Mucosa of descending colon (tissue), 3 donors: Measurements from ENCODE around the gene FAM50B. TPM values are rescaled to one million over a fixed set of nuclear protein-coding genes. Genes with fewer than 3 reads are reported as not detected.
"Not testable (repeated sequence)": the region's sequence is repeated elsewhere in the genome, so short reads cannot be mapped to it uniquely, and the experiment has no call there.

Experiments
- ATAC-seq: fragments of 200-7000 bp; cut with Tn5 transposase; one replicate; pipeline ENCODE4 v1.9.1; 2020; ENCODE audit warnings: mild to moderate bottlenecking, moderate library complexity
- DNase-seq, 3 donors: peaks; one replicate each; pipeline ENCODE4 v3.0.0-alpha.2; 2020
- H3K36me3 ChIP-seq: fragments of 200-600 bp; one replicate; pipeline ENCODE4 v1.8.0; 2021; ENCODE audit warnings: low read depth, mild to moderate bottlenecking
- H3K4me1 ChIP-seq: fragments of 200-600 bp; one replicate; pipeline ENCODE4 v1.8.0; 2021; ENCODE audit warnings: low read depth, mild to moderate bottlenecking
- H3K4me3 ChIP-seq: fragments of 200-600 bp; one replicate; pipeline ENCODE4 v1.8.0; 2021; ENCODE audit warnings: mild to moderate bottlenecking
- H3K9me3 ChIP-seq: fragments of 200-600 bp; one replicate; pipeline ENCODE4 v1.8.0; 2021; ENCODE audit warnings: mild to moderate bottlenecking
- CTCF ChIP-seq: fragments of 200-600 bp; IDR thresholded peaks from one replicate; pipeline ENCODE4 v1.8.0; 2022; ENCODE audit warnings: antibody characterized with exemption, mild to moderate bottlenecking
- intact Hi-C, 2 donors: fragments of 100-400 bp; cut with DNase I in 1 of 2; cut with micrococcal nuclease in 1 of 2; formaldehyde crosslinking; loops; one replicate each; pipeline versions ENCODE4 v1.11.0 to v1.11.1; 2022; cut with DNase I, micrococcal nuclease
- total RNA-seq, 3 donors: library from RNA; stranded (reverse); fragmentation: NEBNext Ultra II Directional in 2 of 3; extraction: Animal tissue kit (Norgen Biotek cat#: 25700) in 2 of 3; gene quantifications; one replicate each; pipeline versions ENCODE4 v1.2.1 to v1.2.4, GENCODE V29; 2021 to 2023
- donor health status: DM: no; HTN: no; CAD: no; lungs with moderate emphysema.
- donor health status: DM: no; HTN: no; CAD: no.
- donor health status: DM: no; HTN: yes; CAD: no.

FAM50B gene
- total RNA-seq, 3 donors from 2014 or later: 3.2 to 14.2 (median 3.3) TPM

GRCh38 chr6:3861424-3861823 lies 12.3 kb downstream of the FAM50B start:
- intact Hi-C loops: no loop called here
- ATAC-seq: no peak
- TF ChIP-seq CTCF: no peak
- Histone ChIP-seq H3K36me3 (no peaks in the 10 kb centered on the region), H3K4me1 (no peaks in the 10 kb centered on the region), H3K4me3 (no peak overlapping the region), H3K9me3 (no peaks in the 10 kb centered on the region)
- no peak for DNase-seq

GRCh38 chr6:3862038-3862437 lies 12.9 kb downstream of the FAM50B start:
- Histone ChIP-seq H3K9me3 (no peaks in the 10 kb centered on the region), H3K4me1 (no peaks in the 10 kb centered on the region), H3K36me3 (no peaks in the 10 kb centered on the region), H3K4me3 (no peak overlapping the region)
- ATAC-seq: no peak
- intact Hi-C loops: no loop called here
- no peak for DNase-seq
- no peak for TF ChIP-seq CTCF

GRCh38 chr6:3863322-3863721 lies 14.1 kb downstream of the FAM50B start:
- H3K9me3 ChIP-seq, DNase-seq, ATAC-seq, H3K4me1 ChIP-seq, intact Hi-C loops, H3K36me3 ChIP-seq, H3K4me3 ChIP-seq: not testable (repeated sequence)

- H3K36me3 ChIP-seq: no peaks in the 10 kb centered on the region
- intact Hi-C loops: no loop called here
- no peak for ATAC-seq
- DNase-seq: no peak
- TF ChIP-seq CTCF: no peak
- no peaks in the 10 kb centered on the region for H3K9me3 ChIP-seq
- no peak overlapping the region for H3K4me3 ChIP-seq
- no peaks in the 10 kb centered on the region for H3K4me1 ChIP-seq
Measured at GRCh38 chr6:3865463-3865862, 16.3 kb downstream of the FAM50B start.

- no peak for TF ChIP-seq CTCF
- Histone ChIP-seq H3K36me3 (no peaks in the 10 kb centered on the region), H3K4me3 (no peak overlapping the region), H3K4me1 (no peaks in the 10 kb centered on the region), H3K9me3 (no peaks in the 10 kb centered on the region)
- ATAC-seq (peak; percentile 30), DNase-seq (no peak)
- intact Hi-C loops: no loop called here
Measured at GRCh38 chr6:3867641-3868502, 18.7 kb downstream of the FAM50B start.

GRCh38 chr6:3868544-3868943 lies 19.4 kb downstream of the FAM50B start:
- no peaks in the 10 kb centered on the region for H3K4me1 ChIP-seq
- TF ChIP-seq CTCF: no peak
- intact Hi-C loops: no loop called here

More at GRCh38 chr6:3868544-3868943, 19.4 kb downstream of the FAM50B start:
- ATAC-seq (no peak), DNase-seq (no peak)
- Histone ChIP-seq H3K36me3 (no peaks in the 10 kb centered on the region), H3K9me3 (no peaks in the 10 kb centered on the region), H3K4me3 (no peak overlapping the region)
